Measurements from ENCODE around the gene MAPT. TPM values are rescaled to one million over a fixed set of nuclear protein-coding genes. Genes with fewer than 3 reads are reported as not detected.
"Not testable (repeated sequence)": the region's sequence is repeated elsewhere in the genome, so short reads cannot be mapped to it uniquely, and the experiment has no call there.

MAPT gene
- total RNA-seq, 4 donors from 2014 or later = 0.44 to 12.2 (median 3.3) TPM

DNA sequence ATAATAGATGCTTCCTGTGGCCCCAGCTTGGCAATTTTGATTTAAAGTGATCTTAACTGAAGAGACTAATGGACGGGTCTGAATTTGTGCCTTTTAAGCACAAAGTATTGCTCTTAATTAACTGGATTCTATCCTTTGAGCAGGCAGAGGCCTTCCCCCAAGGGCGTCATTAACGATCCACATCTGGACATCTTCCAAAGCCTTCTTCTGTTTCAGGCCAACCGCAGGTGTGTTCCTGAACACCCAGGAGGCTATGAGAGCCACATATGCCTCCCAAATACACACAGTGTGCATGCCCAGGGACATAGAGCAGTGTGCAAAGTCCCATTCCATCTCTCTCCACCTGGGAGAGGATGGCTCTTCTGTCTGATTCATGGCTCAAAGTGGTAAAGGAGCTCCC, 42.3 kb downstream of the MAPT start:
- TF ChIP-seq POLR2A (IDR thresholded peaks at IDR 0.05) = no peak
- TF ChIP-seq, protein P1, sequence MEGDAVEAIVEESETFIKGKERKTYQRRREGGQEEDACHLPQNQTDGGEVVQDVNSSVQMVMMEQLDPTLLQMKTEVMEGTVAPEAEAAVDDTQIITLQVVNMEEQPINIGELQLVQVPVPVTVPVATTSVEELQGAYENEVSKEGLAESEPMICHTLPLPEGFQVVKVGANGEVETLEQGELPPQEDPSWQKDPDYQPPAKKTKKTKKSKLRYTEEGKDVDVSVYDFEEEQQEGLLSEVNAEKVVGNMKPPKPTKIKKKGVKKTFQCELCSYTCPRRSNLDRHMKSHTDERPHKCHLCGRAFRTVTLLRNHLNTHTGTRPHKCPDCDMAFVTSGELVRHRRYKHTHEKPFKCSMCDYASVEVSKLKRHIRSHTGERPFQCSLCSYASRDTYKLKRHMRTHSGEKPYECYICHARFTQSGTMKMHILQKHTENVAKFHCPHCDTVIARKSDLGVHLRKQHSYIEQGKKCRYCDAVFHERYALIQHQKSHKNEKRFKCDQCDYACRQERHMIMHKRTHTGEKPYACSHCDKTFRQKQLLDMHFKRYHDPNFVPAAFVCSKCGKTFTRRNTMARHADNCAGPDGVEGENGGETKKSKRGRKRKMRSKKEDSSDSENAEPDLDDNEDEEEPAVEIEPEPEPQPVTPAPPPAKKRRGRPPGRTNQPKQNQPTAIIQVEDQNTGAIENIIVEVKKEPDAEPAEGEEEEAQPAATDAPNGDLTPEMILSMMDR (IDR thresholded peaks at IDR 0.05) = no peak
- H3K4me3 ChIP-seq = no peak overlapping the region
- H3K9me3 ChIP-seq = no peaks in the 10 kb centered on the region
- no peak overlapping the region for H3K27ac ChIP-seq
- DNase-seq = no peak
- peaks cover 0 to 25% (median 0%) of the 10 kb centered on the region in 3 donors for H3K4me1 ChIP-seq
- 26 to 49% methylated on average over 3 to 4 of the region's 4 CpGs for WGBS, 2 donors
- H3K36me3 ChIP-seq = no peaks in the 10 kb centered on the region
- intact Hi-C loops (cut with DNase I) = no loop called here
- no peaks in the 10 kb centered on the region for H3K27me3 ChIP-seq

DNA sequence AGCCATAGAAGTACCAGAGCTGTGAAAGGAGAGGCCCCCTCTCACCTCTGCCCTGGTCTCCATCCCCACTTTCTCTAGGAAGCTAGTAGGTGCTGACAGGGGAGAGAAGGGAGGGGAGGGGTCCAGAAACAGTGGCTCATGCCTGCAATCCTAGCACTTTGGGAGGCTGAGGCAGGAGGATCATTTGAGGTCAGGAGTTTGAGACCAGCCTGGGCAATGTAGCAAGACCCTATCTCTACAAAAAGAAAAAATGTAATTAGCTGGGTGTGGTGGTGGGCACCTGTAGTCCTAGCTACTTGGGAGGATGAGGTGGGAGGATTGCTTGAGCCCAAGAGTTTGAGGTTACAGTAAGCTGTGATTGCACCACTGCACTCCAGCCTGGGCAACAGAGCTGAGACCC, 42.8 kb downstream of the MAPT start:
- H3K27ac ChIP-seq; DNase-seq; H3K36me3 ChIP-seq; H3K4me3 ChIP-seq; H3K27me3 ChIP-seq; intact Hi-C loops (cut with DNase I); H3K9me3 ChIP-seq: not testable (repeated sequence)
- peaks cover 0 to 31% (median 0%) of the 10 kb centered on the region in 3 donors for H3K4me1 ChIP-seq

GRCh38 chr17:45939395-45939794, 45.0 kb downstream of the MAPT start:
- intact Hi-C loops (cut with DNase I) = no loop called here
- WGBS, 2 donors = 78 to 93% methylated on average over 5 of the region's 5 CpGs
- H3K36me3 ChIP-seq = no peaks in the 10 kb centered on the region
- no peak for TF ChIP-seq POLR2A (IDR thresholded peaks at IDR 0.05)
- TF ChIP-seq, protein P1 (IDR thresholded peaks at IDR 0.05) = no peak
- H3K4me3 ChIP-seq = no peak overlapping the region
- no peak for DNase-seq
- peaks cover 0 to 40% (median 0%) of the 10 kb centered on the region in 3 donors for H3K4me1 ChIP-seq
- H3K27me3 ChIP-seq = no peaks in the 10 kb centered on the region
- H3K9me3 ChIP-seq = no peaks in the 10 kb centered on the region
- H3K27ac ChIP-seq = no peak overlapping the region

DNA sequence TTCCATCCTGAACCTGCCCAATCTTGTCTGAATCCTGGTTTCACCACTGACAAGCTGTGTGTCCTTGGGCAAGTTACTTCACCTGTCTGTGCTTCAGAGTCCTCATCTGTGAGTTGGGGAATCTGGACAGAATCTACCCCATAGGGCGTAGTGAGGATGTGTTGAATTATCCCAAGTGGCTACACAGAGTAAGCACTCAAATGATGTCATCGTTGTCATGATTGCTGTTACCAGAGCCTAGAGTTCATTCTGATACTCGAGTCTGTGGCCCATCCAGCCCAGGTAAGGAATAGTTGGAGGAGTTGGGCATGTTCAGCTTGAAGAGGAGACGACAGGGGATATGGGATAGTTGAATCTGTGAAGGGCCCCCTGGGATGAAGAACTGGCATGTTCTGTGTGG, 45.9 kb downstream of the MAPT start:
- Histone ChIP-seq H3K4me1 (peaks cover 0 to 40% (median 0%) of the 10 kb centered on the region in 3 donors), H3K27me3 (peaks cover 0 to 3% (median 0%) of the 10 kb centered on the region in 4 donors), H3K9me3 (no peaks in the 10 kb centered on the region), H3K27ac (peak overlapping the region in 2 of 4 donors; percentile 76 to 78), H3K36me3 (no peaks in the 10 kb centered on the region), H3K4me3 (no peak overlapping the region)
- 75 to 85% methylated on average over 1 to 3 of the region's 4 CpGs for WGBS, 2 donors
- intact Hi-C loops (cut with DNase I) = no loop called here
- TF ChIP-seq POLR2A (IDR thresholded peaks at IDR 0.05) = no peak
- TF ChIP-seq, protein P1 (IDR thresholded peaks at IDR 0.05) = no peak
- DNase-seq = no peak

DNA sequence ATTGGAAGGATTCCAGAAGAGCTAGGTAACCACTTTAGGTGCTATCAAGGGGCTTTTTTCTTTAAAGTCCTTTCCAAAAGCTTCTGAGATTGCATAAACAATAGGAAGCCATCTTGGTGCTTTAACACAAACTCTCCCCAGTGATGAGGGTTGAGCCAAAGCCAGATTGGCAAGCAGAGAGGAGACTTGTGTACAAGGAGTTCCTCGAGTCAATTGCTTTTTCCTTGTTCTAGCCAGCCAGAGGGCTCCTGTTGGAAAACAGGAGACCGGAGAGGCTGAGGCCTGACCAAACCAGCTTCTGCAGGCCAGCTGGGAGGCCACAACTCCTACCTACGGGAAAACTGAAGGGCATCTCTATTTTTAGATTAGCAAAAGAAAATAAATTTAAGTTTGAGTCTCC, 46.5 kb downstream of the MAPT start:
- H3K4me3 ChIP-seq = no peak overlapping the region
- H3K4me1 ChIP-seq = peaks cover 0 to 40% (median 0%) of the 10 kb centered on the region in 3 donors
- intact Hi-C loops (cut with DNase I) = no loop called here
- TF ChIP-seq POLR2A (IDR thresholded peaks at IDR 0.05) = no peak
- TF ChIP-seq, protein P1 (IDR thresholded peaks at IDR 0.05) = no peak
- peak overlapping the region in 3 of 4 donors; percentile 36 to 78 (median 76) for H3K27ac ChIP-seq
- no peak for DNase-seq
- no peaks in the 10 kb centered on the region for H3K36me3 ChIP-seq
- H3K27me3 ChIP-seq = peaks cover 0 to 3% (median 0%) of the 10 kb centered on the region in 4 donors
- WGBS, 2 donors = 23 to 31% methylated on average over 3 of the region's 3 CpGs
- H3K9me3 ChIP-seq = no peaks in the 10 kb centered on the region

DNA sequence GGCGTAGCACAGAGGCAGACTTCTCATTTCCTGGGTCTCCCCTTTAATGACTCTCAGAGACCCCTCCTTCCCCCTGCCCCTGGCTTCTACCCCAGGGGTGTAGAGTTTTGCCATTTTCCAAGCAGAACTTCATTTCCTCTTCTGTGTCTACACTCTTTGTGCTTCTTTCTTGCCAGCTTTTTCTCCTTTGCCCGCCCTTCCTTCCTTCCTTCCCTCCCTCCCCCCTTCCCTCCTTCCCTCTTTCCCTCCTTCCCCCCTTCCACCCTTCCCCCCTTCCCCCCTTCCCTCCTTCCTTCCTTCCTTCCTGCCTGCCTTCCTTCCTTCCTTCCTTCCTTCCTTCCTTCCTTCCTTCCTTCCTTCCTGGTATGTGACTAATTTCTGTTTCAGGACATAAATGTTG, 47.0 kb downstream of the MAPT start:
- no peaks in the 10 kb centered on the region for H3K36me3 ChIP-seq
- DNase-seq = no peak
- intact Hi-C loops (cut with DNase I) = no loop called here
- TF ChIP-seq, protein P1 (IDR thresholded peaks at IDR 0.05) = no peak
- TF ChIP-seq POLR2A (IDR thresholded peaks at IDR 0.05) = no peak
- H3K27ac ChIP-seq = peak overlapping the region in 3 of 4 donors; percentile 36 to 78 (median 76)
- 45 to 60% methylated on average over 2 of the region's 2 CpGs for WGBS, 2 donors
- H3K9me3 ChIP-seq = no peaks in the 10 kb centered on the region
- no peak overlapping the region for H3K4me3 ChIP-seq
- H3K27me3 ChIP-seq = peaks cover 0 to 3% (median 0%) of the 10 kb centered on the region in 4 donors
- H3K4me1 ChIP-seq = peaks cover 0 to 36% (median 0%) of the 10 kb centered on the region in 3 donors
